ENCODE measurements around the gene ETS1.

The ETS1 gene

DNA sequence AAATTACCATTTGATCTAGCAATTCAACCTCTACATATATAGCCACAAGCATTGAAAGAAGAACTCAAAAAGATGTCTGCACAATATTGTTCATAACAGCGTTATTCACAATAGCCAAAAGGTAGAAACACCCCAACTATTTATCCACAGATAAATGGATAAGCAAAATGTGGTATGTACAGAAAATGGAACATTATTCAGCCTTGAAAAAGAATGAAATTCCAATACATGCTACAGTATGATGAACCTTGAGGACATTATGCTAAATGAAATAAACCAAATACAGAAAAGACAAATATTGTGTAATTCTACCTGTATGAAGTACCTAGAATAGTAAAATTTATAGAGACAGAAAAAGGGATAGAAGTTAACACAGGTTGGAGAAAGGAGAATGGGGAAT, 2.6 kb upstream of the ETS1 start:
- Mint-ChIP-seq H3K36me3 (ENCODE audit: low read depth) (no peaks in the 10 kb centered on the region), H3K27ac (no peak overlapping the region), H3K4me1 (peaks cover 45% of the 10 kb centered on the region), H3K27me3 (ENCODE audit: low read depth, poor library complexity) (peaks cover 83% of the 10 kb centered on the region), H3K4me3 (no peak overlapping the region), H3K9me3 (no peaks in the 10 kb centered on the region)
- DNase-seq: no peak
- TF ChIP-seq, protein P1, sequence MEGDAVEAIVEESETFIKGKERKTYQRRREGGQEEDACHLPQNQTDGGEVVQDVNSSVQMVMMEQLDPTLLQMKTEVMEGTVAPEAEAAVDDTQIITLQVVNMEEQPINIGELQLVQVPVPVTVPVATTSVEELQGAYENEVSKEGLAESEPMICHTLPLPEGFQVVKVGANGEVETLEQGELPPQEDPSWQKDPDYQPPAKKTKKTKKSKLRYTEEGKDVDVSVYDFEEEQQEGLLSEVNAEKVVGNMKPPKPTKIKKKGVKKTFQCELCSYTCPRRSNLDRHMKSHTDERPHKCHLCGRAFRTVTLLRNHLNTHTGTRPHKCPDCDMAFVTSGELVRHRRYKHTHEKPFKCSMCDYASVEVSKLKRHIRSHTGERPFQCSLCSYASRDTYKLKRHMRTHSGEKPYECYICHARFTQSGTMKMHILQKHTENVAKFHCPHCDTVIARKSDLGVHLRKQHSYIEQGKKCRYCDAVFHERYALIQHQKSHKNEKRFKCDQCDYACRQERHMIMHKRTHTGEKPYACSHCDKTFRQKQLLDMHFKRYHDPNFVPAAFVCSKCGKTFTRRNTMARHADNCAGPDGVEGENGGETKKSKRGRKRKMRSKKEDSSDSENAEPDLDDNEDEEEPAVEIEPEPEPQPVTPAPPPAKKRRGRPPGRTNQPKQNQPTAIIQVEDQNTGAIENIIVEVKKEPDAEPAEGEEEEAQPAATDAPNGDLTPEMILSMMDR (IDR thresholded peaks at IDR 0.05): no peak

DNA sequence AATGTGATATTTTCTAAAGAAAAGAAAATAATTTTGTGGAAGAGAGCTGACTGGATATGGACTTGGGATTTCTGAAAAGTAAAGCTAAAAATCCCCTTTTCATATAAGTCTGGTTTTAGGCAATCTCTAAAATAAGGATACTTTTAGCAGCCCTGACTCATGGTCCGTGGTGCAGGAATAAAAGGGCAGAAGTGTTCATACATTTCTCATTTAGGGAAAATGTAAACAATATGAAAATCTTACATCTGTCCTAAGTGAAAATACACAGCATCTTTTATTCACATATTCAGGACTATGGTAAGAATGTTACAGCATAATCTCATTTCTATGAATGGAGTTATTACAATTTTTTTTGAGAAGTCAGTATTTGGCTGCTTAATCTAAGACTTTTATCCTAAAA, 735 bp upstream of the ETS1 start:
- H3K9me3 Mint-ChIP-seq: no peaks in the 10 kb centered on the region
- H3K4me1 Mint-ChIP-seq: peaks cover 35% of the 10 kb centered on the region
- H3K36me3 Mint-ChIP-seq (ENCODE audit: low read depth): no peaks in the 10 kb centered on the region
- H3K4me3 Mint-ChIP-seq: no peak overlapping the region
- H3K27ac Mint-ChIP-seq: no peak overlapping the region
- no peak for DNase-seq
- TF ChIP-seq, protein P1 (IDR thresholded peaks at IDR 0.05): no peak
- H3K27me3 Mint-ChIP-seq (ENCODE audit: low read depth, poor library complexity): peaks cover 89% of the 10 kb centered on the region

DNA sequence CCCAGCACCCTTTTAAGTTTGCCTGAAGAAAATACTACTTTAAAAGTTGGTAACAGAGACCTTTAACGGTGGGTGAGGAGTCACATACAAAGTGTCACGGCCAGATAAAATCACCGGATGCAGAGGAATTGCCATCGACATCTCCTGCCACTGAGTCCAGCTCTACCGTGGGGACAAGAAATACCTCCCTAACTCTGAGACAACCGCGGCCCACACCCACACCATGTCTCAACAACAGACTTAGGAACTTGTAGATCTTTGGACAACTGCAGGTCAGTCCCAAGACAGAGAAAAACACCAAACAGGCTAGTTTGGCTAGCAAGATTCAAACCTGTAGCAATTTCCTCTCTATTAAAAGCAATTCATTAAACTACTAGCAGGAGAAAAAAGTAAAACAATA, 669 bp downstream of the ETS1 start:
- H3K36me3 Mint-ChIP-seq (ENCODE audit: low read depth): no peaks in the 10 kb centered on the region
- peaks cover 87% of the 10 kb centered on the region for H3K27me3 Mint-ChIP-seq (ENCODE audit: low read depth, poor library complexity)
- peaks cover 37% of the 10 kb centered on the region for H3K4me1 Mint-ChIP-seq
- H3K4me3 Mint-ChIP-seq: peak overlapping the region; percentile 77
- no peak overlapping the region for H3K27ac Mint-ChIP-seq
- no peak for DNase-seq
- H3K9me3 Mint-ChIP-seq: no peaks in the 10 kb centered on the region
- TF ChIP-seq, protein P1 (IDR thresholded peaks at IDR 0.05): no peak

DNA sequence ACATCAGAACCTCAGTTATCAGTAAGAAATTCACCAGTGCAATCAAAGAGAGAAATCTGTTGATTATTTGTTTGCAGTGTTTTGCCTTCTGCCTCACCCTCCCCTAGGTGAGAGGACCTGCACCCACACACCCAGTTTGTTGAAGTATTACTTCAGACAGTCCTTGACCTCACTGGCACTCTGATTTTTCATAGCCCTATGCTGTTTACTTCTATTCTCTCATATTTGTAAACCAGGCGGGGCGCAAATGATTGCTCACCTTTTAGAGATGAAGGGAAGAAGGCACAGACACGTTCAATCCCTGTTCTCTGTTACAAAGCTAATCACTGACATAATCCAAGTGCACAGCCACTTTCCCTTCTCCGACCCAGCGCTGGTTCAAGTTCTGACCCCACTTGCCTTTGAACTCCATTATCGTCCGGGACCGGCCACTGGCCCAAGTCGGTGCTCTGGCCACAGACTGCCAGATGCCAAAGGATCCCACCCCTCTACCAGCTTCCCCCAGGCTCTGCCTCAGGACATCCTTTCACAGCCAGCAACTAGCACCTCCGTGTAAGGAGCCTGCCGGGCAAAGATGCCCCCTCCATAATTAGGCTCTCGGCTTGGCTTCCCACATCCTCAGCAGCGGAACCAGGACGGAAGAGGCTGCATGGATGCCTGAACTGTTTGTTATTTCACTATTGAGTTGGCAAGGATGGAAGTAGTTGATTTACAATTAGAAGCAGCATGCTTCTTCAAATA, 1.7 kb downstream of the ETS1 start:
- H3K4me3 Mint-ChIP-seq: peak overlapping the region; percentile 69
- peaks cover 40% of the 10 kb centered on the region for H3K4me1 Mint-ChIP-seq
- peaks cover 81% of the 10 kb centered on the region for H3K27me3 Mint-ChIP-seq (ENCODE audit: low read depth, poor library complexity)
- no peak overlapping the region for H3K27ac Mint-ChIP-seq
- peaks cover 2% of the 10 kb centered on the region for H3K9me3 Mint-ChIP-seq
- no peak for DNase-seq
- TF ChIP-seq, protein P1 (IDR thresholded peaks at IDR 0.05): no peak
- no peaks in the 10 kb centered on the region for H3K36me3 Mint-ChIP-seq (ENCODE audit: low read depth)

DNA sequence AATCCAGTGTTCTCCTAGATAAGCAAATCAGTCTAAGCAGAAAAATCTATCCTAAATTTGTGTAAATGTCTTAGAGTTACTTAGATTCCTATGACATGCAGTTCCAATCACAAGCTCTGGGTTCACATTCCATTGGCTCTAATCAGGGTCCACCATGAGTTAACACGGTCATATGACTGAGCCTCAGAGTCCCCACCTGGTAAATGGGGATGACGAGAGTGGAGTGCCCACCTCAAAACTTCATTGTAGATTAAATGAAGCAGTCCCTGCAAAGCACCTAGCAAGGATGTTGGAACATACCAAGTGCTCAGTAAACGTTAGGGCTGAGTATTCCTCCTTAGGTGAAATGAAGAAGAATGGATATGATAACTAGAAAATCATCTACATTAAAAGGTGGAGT, 3.1 kb downstream of the ETS1 start:
- TF ChIP-seq, protein P1 (IDR thresholded peaks at IDR 0.05): no peak
- Mint-ChIP-seq H3K9me3 (peaks cover 4% of the 10 kb centered on the region), H3K27ac (no peak overlapping the region), H3K4me3 (no peak overlapping the region), H3K27me3 (ENCODE audit: low read depth, poor library complexity) (peaks cover 77% of the 10 kb centered on the region), H3K36me3 (ENCODE audit: low read depth) (peaks cover 8% of the 10 kb centered on the region), H3K4me1 (peaks cover 54% of the 10 kb centered on the region)
- no peak for DNase-seq

All from nephron progenitor cell (in vitro differentiated cells).